Dendritic cell treated with granulocyte-macrophage colony-stimulating factor and Interleukin-4, amounts not matched to agents 40 ng/mL and 50 ng/mL, for 4 days (primary cell): ENCODE measurements around the gene CBX7.
"Not testable (repeated sequence)": the region's sequence is repeated elsewhere in the genome, so short reads cannot be mapped to it uniquely, and the experiment has no call there.

Experiments used
- H3K27ac Mint-ChIP-seq: one replicate; pipeline ENCODE4 v1.8.0; 2022; ENCODE audit warnings: mild to moderate bottlenecking, mixed read lengths
- H3K27me3 Mint-ChIP-seq: one replicate; pipeline ENCODE4 v1.8.0; 2022; ENCODE audit warnings: mild to moderate bottlenecking, mixed read lengths
- H3K36me3 Mint-ChIP-seq: one replicate; pipeline ENCODE4 v1.8.0; 2022; ENCODE audit warnings: low read depth, mixed read lengths
- H3K4me1 Mint-ChIP-seq: one replicate; pipeline ENCODE4 v1.8.0; 2022; ENCODE audit warnings: low read depth, mixed read lengths
- H3K4me3 Mint-ChIP-seq: one replicate; pipeline ENCODE4 v1.8.0; 2022; ENCODE audit warnings: mild to moderate bottlenecking, moderate library complexity, mixed read lengths
- H3K9me3 Mint-ChIP-seq: one replicate; pipeline ENCODE4 v1.8.0; 2022; ENCODE audit warnings: mixed read lengths
- intact Hi-C: fragments of 100-400 bp; cut with micrococcal nuclease; formaldehyde crosslinking; loops from one replicate; pipeline ENCODE4 v1.15.0; 2022

The CBX7 gene

GRCh38 chr22:39171623-39172264, 19.3 kb upstream of the CBX7 start:
- no peak overlapping the region for H3K4me3 Mint-ChIP-seq
- H3K36me3 Mint-ChIP-seq = no peaks in the 10 kb centered on the region
- H3K27me3 Mint-ChIP-seq = peaks cover 63% of the 10 kb centered on the region
- H3K9me3 Mint-ChIP-seq = no peaks in the 10 kb centered on the region
- peak overlapping the region; percentile 35 for H3K27ac Mint-ChIP-seq
- intact Hi-C loops = loop anchor here (1.0 to 10.0 kb wide), 3 partner anchors 63 to 353 kb away; partner anchors contain the start of gene ATF4
- peaks cover 37% of the 10 kb centered on the region for H3K4me1 Mint-ChIP-seq

- H3K4me3 Mint-ChIP-seq = no peak overlapping the region
- intact Hi-C loops = loop anchor here (1.0 to 10.0 kb wide), 4 partner anchors 64 to 354 kb away; partner anchors contain the start of gene ATF4
- H3K27ac Mint-ChIP-seq = peak overlapping the region; percentile 35
- H3K27me3 Mint-ChIP-seq = peaks cover 58% of the 10 kb centered on the region
- no peaks in the 10 kb centered on the region for H3K36me3 Mint-ChIP-seq
- H3K4me1 Mint-ChIP-seq = peaks cover 37% of the 10 kb centered on the region
- H3K9me3 Mint-ChIP-seq = no peaks in the 10 kb centered on the region
These were observed 18.5 kb upstream of the CBX7 start for GRCh38 chr22:39170825-39171622.

DNA sequence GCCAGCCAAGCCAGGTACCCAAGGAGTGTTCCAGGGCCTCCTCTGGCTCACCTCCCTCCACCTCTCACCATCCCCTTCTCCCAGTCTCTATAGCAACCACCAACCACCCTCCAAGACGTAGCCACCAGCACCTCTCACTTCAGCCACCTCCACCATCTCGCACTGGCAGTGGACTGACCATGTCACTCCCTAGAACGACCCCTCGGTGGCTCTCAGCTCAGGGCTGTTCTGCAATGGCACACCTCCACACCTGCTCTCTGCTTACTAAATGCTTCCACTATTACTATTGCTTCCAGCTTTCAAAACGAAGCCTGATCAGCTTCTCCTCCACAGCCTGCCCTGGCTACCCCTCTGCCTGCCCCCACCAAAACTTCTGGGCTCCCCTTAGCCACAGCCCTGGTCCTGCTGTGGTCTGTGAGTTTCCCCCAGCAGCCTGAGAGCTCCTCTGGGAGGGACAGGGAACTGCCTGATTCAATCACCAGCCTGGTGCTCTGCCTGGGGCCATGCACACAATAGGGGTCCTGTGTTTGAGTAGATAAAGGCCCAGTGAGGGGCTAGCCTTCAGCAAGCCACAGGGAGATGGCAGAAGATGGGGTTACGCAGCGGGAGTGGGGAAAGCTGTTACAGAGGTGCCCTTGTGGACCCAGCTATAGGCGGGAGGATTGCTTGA, 17.5 kb upstream of the CBX7 start:
- Mint-ChIP-seq H3K9me3 (no peaks in the 10 kb centered on the region), H3K27ac (no peak overlapping the region), H3K4me3 (no peak overlapping the region), H3K4me1 (peaks cover 34% of the 10 kb centered on the region), H3K27me3 (peaks cover 52% of the 10 kb centered on the region), H3K36me3 (no peaks in the 10 kb centered on the region)
- intact Hi-C loops = loop anchor here (1.0 to 10.0 kb wide), 3 partner anchors 65 to 355 kb away; partner anchors contain the start of gene ATF4

DNA sequence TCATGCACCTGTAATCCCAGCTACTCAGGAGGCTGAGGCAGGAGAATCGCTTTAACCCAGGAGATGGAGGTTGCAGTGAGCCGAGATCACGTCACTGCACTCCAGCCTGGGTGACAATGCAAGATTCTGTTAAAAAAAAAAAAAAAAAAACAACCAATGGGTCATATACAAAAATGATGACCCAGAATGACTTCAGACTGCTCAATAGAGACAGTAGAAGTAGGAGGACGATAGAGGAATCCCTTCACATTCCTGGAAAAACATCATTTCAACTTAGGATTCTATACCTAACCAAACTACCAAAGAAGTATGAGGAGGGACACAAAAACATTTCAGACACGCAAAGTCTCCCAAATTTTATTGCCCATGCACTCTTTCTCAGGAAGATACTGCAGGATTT, 14.1 kb upstream of the CBX7 start:
- intact Hi-C loops = no loop called here
- no peak overlapping the region for H3K27ac Mint-ChIP-seq
- no peaks in the 10 kb centered on the region for H3K9me3 Mint-ChIP-seq
- H3K4me1 Mint-ChIP-seq = peaks cover 11% of the 10 kb centered on the region
- H3K4me3 Mint-ChIP-seq = no peak overlapping the region
- no peaks in the 10 kb centered on the region for H3K36me3 Mint-ChIP-seq
- peaks cover 28% of the 10 kb centered on the region for H3K27me3 Mint-ChIP-seq

DNA sequence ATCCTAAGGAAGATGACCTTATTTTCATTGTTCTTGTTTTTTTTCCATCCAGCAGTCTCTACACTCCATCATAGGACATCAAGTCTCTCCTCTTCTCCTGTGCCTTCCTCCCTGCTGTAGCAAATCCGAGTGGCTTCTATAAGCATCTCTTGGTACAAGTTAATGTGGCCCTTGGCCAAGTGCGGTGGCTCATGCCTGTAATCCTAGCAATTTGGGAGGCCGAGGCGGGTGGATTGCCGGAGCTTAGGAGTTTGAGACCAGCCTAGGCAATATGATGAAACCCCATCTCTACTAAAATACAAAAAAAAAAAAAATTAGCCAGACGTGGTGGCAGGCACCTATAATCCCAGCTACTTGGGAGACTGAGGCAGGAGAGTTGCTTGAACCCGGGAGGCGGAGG, 3.6 kb upstream of the CBX7 start:
- H3K9me3 Mint-ChIP-seq, H3K27ac Mint-ChIP-seq, intact Hi-C loops, H3K4me3 Mint-ChIP-seq, H3K36me3 Mint-ChIP-seq: not testable (repeated sequence)
- peaks cover 56% of the 10 kb centered on the region for H3K27me3 Mint-ChIP-seq
- peaks cover 19% of the 10 kb centered on the region for H3K4me1 Mint-ChIP-seq

DNA sequence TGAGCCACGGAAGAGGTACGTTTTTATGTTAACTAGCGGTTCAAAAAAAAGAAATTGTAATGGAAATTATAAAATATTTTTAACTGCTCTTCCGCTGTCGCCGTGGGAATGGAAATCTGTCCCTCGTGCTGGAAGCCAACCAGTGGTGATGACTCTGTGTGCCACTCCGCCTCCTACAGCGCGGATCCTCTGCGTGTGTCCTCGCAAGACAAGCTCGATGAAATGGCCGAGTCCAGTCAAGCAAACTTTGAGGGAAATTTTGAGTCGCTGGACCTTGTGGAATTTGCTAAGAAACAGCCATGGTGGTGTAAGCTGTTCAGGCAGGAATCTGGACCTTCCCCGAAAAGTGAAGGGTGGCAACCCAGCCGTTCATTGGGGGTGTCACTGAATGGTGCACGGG, 2.9 kb upstream of the CBX7 start:
- Mint-ChIP-seq H3K27me3 (peaks cover 54% of the 10 kb centered on the region), H3K36me3 (peaks cover 2% of the 10 kb centered on the region), H3K4me3 (no peak overlapping the region), H3K27ac (no peak overlapping the region), H3K9me3 (no peaks in the 10 kb centered on the region), H3K4me1 (peaks cover 26% of the 10 kb centered on the region)
- intact Hi-C loops = no loop called here

- H3K27me3 Mint-ChIP-seq = peaks cover 51% of the 10 kb centered on the region
- peak overlapping the region; percentile 77 for H3K27ac Mint-ChIP-seq
- H3K36me3 Mint-ChIP-seq = peaks cover 23% of the 10 kb centered on the region
- intact Hi-C loops = no loop called here
- peak overlapping the region; percentile 70 for H3K4me3 Mint-ChIP-seq
- no peaks in the 10 kb centered on the region for H3K9me3 Mint-ChIP-seq
- H3K4me1 Mint-ChIP-seq = peaks cover 46% of the 10 kb centered on the region
These were observed 789 bp upstream of the CBX7 start for GRCh38 chr22:39153220-39153717.

DNA sequence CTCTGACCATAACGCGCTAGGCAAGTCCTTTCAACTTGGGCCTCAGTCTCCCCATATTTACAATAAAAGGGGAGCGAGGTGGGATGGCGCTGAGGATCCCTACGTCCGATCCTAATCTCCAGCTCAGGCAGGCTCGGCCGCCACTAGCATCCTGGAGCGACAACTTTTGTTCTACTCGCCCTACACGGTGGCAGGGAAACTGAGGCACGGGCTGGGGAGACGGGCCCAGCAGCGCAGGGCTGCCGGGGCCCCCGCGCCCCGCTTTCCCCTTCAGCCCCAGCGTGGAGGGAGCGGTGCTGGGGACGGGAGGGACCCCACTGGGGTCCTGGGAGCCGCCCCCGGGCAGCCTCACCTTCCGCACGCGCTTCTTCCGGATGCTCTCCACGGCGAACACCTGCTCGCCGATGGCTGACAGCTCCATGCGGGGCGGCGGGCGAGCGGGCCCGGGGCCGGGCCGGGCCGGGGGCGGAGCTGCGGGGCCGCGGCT, 413 bp downstream of the CBX7 start:
- Mint-ChIP-seq H3K9me3 (no peaks in the 10 kb centered on the region), H3K36me3 (peaks cover 32% of the 10 kb centered on the region), H3K4me3 (peak overlapping the region; percentile 73), H3K27ac (peak overlapping the region; percentile 32), H3K4me1 (peaks cover 53% of the 10 kb centered on the region), H3K27me3 (peaks cover 39% of the 10 kb centered on the region)
- intact Hi-C loops = no loop called here

GRCh38 chr22:39151329-39151975, 1.0 kb downstream of the CBX7 start:
- Mint-ChIP-seq H3K27me3 (peaks cover 35% of the 10 kb centered on the region), H3K4me1 (peaks cover 58% of the 10 kb centered on the region), H3K9me3 (no peaks in the 10 kb centered on the region), H3K36me3 (peaks cover 32% of the 10 kb centered on the region), H3K4me3 (peak overlapping the region; percentile 73), H3K27ac (peak overlapping the region; percentile 32)
- intact Hi-C loops = no loop called here

DNA sequence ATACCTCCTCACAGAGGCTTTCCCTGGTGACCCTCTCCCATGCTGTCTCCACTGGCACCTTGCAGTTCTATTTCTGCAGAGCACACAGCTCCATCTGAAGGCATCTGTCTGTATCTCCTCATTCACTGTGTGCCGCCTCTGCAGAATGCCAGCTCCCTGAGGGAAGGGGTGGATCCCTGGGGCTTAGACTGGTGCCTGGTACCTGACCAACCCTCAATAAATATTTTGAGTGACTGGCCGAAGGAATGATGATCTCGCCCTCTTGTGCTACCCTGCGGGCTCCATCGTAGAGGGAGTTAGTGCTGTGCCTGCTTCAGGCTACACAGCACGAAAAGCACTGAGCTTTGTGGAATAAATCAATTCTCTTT, 1.6 kb downstream of the CBX7 start:
- H3K9me3 Mint-ChIP-seq = no peaks in the 10 kb centered on the region
- intact Hi-C loops = no loop called here
- peak overlapping the region; percentile 41 for H3K27ac Mint-ChIP-seq
- peaks cover 29% of the 10 kb centered on the region for H3K27me3 Mint-ChIP-seq
- peak overlapping the region; percentile 73 for H3K4me3 Mint-ChIP-seq
- peaks cover 64% of the 10 kb centered on the region for H3K4me1 Mint-ChIP-seq
- peaks cover 32% of the 10 kb centered on the region for H3K36me3 Mint-ChIP-seq

DNA sequence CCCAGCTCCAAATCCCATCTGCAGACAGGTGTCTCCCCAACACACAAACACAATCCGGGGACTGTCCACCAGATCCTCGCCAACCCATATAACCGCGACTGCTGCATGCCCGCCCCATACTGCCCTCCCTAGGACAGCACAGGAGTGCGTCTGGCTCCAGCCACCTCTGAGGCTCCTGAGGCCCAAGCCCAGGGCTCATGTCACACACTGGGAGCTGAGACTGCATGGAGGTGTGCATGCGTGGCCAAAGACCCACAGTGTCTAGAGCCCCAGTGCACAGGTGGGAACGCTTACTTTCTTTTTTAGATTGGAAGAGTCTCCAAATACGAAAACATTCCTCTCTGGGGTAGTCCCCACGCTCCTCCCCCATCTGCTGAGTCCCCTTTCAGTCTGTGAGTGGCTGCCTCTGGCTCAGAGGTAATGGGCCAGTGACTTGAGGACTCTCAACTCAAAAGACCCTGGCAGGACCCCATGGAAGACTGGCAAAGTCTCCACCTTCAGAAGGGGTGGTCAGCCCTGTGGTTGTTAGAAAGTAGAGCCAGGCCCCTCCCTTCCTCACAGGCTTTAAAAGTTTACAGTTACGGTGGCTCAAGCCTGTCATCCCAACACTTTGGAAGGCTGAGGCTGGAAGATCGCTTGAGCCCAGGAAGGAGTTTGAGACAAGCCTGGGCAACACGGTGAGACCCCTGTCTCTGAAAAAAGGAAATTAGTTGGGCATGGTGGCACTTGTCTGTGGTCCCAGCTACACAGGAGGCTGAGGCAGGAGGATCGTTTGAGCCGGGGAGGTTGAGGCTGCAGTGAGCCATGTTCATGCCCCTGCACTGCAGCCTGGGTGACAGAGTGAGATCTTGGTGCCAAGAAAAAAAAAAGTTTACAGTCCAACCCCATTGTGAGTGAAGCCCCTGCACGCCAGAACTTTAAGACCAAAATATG, 2.3 kb downstream of the CBX7 start:
- Mint-ChIP-seq H3K36me3 (peaks cover 33% of the 10 kb centered on the region), H3K27ac (peak overlapping the region; percentile 41), H3K27me3 (peaks cover 22% of the 10 kb centered on the region), H3K4me1 (peaks cover 65% of the 10 kb centered on the region), H3K9me3 (no peaks in the 10 kb centered on the region), H3K4me3 (no peak overlapping the region)
- intact Hi-C loops = no loop called here

GRCh38 chr22:39148727-39149535, 3.5 kb downstream of the CBX7 start:
- Mint-ChIP-seq H3K27me3 (peaks cover 13% of the 10 kb centered on the region), H3K36me3 (peaks cover 42% of the 10 kb centered on the region), H3K27ac (peak overlapping the region; percentile 32), H3K4me3 (no peak overlapping the region), H3K4me1 (peaks cover 73% of the 10 kb centered on the region), H3K9me3 (no peaks in the 10 kb centered on the region)
- intact Hi-C loops = no loop called here
